NCI-H524 treated with DMSO at 0.1 percent for 48 hours (cell line): ENCODE data around the gene BHLHE40.

Source experiments
- DNase-seq: peaks from one replicate; lab custom pipeline; 2025; lab: John Stamatoyannopoulos, UW

The BHLHE40 gene

GRCh38 chr3:5001135-5001534 lies 21.9 kb downstream of the BHLHE40 start:
- DNase-seq = no peak

GRCh38 chr3:5001805-5002173 lies 22.6 kb downstream of the BHLHE40 start:
- no peak for DNase-seq

GRCh38 chr3:5002174-5002870 lies 23.1 kb downstream of the BHLHE40 start:
- no peak for DNase-seq

- no peak for DNase-seq
Observed at GRCh38 chr3:5002871-5003247, 23.6 kb downstream of the BHLHE40 start.

GRCh38 chr3:5004319-5005152 lies 25.3 kb downstream of the BHLHE40 start:
- DNase-seq = no peak

- DNase-seq = no peak
Observed at GRCh38 chr3:5005367-5005766, 26.1 kb downstream of the BHLHE40 start.

- no peak for DNase-seq
Observed at GRCh38 chr3:5006755-5007202, 27.5 kb downstream of the BHLHE40 start.

- no peak for DNase-seq
Observed at GRCh38 chr3:5007873-5008272, 28.6 kb downstream of the BHLHE40 start.

GRCh38 chr3:5009506-5010109 lies 30.4 kb downstream of the BHLHE40 start:
- no peak for DNase-seq

GRCh38 chr3:5010140-5010539 lies 30.9 kb downstream of the BHLHE40 start:
- no peak for DNase-seq

GRCh38 chr3:5010706-5011554 lies 31.7 kb downstream of the BHLHE40 start:
- DNase-seq = no peak

- no peak for DNase-seq
Observed at GRCh38 chr3:5011555-5012256, 32.5 kb downstream of the BHLHE40 start.

GRCh38 chr3:5012367-5012766 lies 33.1 kb downstream of the BHLHE40 start:
- DNase-seq = no peak

- DNase-seq = no peak
Observed at GRCh38 chr3:5013021-5013906, 34.0 kb downstream of the BHLHE40 start.

GRCh38 chr3:5014391-5014790 lies 35.2 kb downstream of the BHLHE40 start:
- no peak for DNase-seq

GRCh38 chr3:5015056-5015455 lies 35.8 kb downstream of the BHLHE40 start:
- DNase-seq = no peak

- no peak for DNase-seq
Observed at GRCh38 chr3:5016211-5017161, 37.2 kb downstream of the BHLHE40 start.

GRCh38 chr3:5017925-5018531 lies 38.8 kb downstream of the BHLHE40 start:
- no peak for DNase-seq
